Measurements from ENCODE around the gene KDM2A.
"Not testable (repeated sequence)": the region's sequence is repeated elsewhere in the genome, so short reads cannot be mapped to it uniquely, and the experiment has no call there.

KDM2A gene

GRCh38 chr11:67211656-67212436 lies 92.8 kb downstream of the KDM2A start:
- FAIRE-seq, result no peak
- no peak for TF ChIP-seq CTCF (IDR thresholded peaks at IDR 0.05; ENCODE audit: insufficient read depth, missing control alignments)
- no peak for DNase-seq (ENCODE audit: insufficient read length, low spot score)

- DNase-seq (ENCODE audit: insufficient read length, low spot score) (no peak), FAIRE-seq (peak; percentile 44)
- no peak for TF ChIP-seq CTCF (IDR thresholded peaks at IDR 0.05; ENCODE audit: insufficient read depth, missing control alignments)
Observed at GRCh38 chr11:67213178-67213621, 94.1 kb downstream of the KDM2A start.

- no peak for TF ChIP-seq CTCF (IDR thresholded peaks at IDR 0.05; ENCODE audit: insufficient read depth, missing control alignments)
- no peak for DNase-seq (ENCODE audit: insufficient read length, low spot score)
- no peak for FAIRE-seq
Observed at GRCh38 chr11:67227726-67228125, 108.7 kb downstream of the KDM2A start.

GRCh38 chr11:67230406-67230805 lies 111.3 kb downstream of the KDM2A start:
- no peak for DNase-seq (ENCODE audit: insufficient read length, low spot score)

GRCh38 chr11:67230886-67231285 lies 111.8 kb downstream of the KDM2A start:
- DNase-seq (ENCODE audit: insufficient read length, low spot score) (no peak), FAIRE-seq (no peak)
- no peak for TF ChIP-seq CTCF (IDR thresholded peaks at IDR 0.05; ENCODE audit: insufficient read depth, missing control alignments)

More at GRCh38 chr11:67230406-67230805, 111.3 kb downstream of the KDM2A start:
- FAIRE-seq, result no peak
- no peak for TF ChIP-seq CTCF (IDR thresholded peaks at IDR 0.05; ENCODE audit: insufficient read depth, missing control alignments)

GRCh38 chr11:67233584-67234190 lies 114.6 kb downstream of the KDM2A start:
- FAIRE-seq, result no peak
- DNase-seq (ENCODE audit: insufficient read length, low spot score), result no peak
- no peak for TF ChIP-seq CTCF (IDR thresholded peaks at IDR 0.05; ENCODE audit: insufficient read depth, missing control alignments)

GRCh38 chr11:67234571-67234970 lies 115.5 kb downstream of the KDM2A start:
- FAIRE-seq; DNase-seq (ENCODE audit: insufficient read length, low spot score): not testable (repeated sequence)

All from D721Med (cell line).